ENCODE measurements around the gene RTKN2.

RTKN2 gene

GRCh38 chr10:62154231-62154630 lies 114.4 kb downstream of the RTKN2 start:
- TF ChIP-seq CTCF (IDR thresholded peaks at IDR 0.05): no peak

- no peak for TF ChIP-seq CTCF (IDR thresholded peaks at IDR 0.05)
Measured at GRCh38 chr10:62153191-62153590, 115.5 kb downstream of the RTKN2 start.

- no peak for TF ChIP-seq CTCF (IDR thresholded peaks at IDR 0.05)
Measured at GRCh38 chr10:62149621-62150020, 119.0 kb downstream of the RTKN2 start.

GRCh38 chr10:62148155-62148554 lies 120.5 kb downstream of the RTKN2 start:
- no peak for TF ChIP-seq CTCF (IDR thresholded peaks at IDR 0.05)

- no peak for TF ChIP-seq CTCF (IDR thresholded peaks at IDR 0.05)
Measured at GRCh38 chr10:62147425-62147824, 121.2 kb downstream of the RTKN2 start.

- TF ChIP-seq CTCF (IDR thresholded peaks at IDR 0.05): no peak
Measured at GRCh38 chr10:62136931-62137330, 131.7 kb downstream of the RTKN2 start.

GRCh38 chr10:62133618-62134017 lies 135.0 kb downstream of the RTKN2 start:
- no peak for TF ChIP-seq CTCF (IDR thresholded peaks at IDR 0.05)
